Measurements from ENCODE around the gene UBL3.

The UBL3 gene

DNA sequence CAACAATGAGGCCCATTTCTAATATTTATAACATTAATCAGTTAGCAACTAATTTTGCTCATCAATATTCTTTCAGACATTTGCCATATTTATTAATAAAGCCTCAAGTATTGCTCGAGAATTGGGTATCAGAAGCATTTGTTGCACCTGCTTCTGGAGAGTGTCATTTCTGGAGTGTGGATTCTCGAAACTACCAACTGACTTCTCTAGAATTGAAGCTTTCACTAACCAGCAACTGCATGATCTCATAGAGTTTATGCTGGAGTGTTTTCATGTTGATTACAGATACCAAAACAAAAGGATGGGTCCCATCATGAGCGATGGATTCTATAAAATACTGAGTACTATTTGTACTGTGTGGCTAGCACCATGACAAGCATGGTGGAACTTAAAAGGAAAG, 133.9 kb downstream of the UBL3 start:
- FAIRE-seq (no peak), DNase-seq (ENCODE audit: insufficient read length, low spot score) (no peak)
- TF ChIP-seq, protein P1, sequence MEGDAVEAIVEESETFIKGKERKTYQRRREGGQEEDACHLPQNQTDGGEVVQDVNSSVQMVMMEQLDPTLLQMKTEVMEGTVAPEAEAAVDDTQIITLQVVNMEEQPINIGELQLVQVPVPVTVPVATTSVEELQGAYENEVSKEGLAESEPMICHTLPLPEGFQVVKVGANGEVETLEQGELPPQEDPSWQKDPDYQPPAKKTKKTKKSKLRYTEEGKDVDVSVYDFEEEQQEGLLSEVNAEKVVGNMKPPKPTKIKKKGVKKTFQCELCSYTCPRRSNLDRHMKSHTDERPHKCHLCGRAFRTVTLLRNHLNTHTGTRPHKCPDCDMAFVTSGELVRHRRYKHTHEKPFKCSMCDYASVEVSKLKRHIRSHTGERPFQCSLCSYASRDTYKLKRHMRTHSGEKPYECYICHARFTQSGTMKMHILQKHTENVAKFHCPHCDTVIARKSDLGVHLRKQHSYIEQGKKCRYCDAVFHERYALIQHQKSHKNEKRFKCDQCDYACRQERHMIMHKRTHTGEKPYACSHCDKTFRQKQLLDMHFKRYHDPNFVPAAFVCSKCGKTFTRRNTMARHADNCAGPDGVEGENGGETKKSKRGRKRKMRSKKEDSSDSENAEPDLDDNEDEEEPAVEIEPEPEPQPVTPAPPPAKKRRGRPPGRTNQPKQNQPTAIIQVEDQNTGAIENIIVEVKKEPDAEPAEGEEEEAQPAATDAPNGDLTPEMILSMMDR (IDR thresholded peaks at IDR 0.05; ENCODE audit: insufficient read depth, missing control alignments): no peak

Data from D721Med (cell line).